ENCODE results near the gene MED9.

Gene MED9

DNA sequence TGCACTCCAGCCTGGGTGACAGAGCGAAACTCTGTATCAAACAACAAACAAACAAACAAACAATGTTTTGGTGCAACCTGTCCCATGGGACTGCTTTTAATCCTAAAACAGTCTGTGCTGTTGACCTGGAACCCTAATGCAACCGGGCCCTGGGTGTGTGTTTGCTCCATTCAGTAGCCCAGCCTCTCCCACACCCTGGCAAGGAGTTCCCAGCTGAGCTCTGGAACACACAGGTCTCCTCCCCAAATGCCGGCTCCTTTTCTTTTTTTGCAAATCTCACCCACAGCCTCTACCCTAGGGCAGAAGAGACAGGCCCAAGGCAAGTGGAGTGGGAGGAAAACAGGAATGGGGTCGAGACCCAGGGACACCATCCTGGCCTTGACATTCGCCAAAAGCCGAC, 49.2 kb downstream of the MED9 start:
- in situ Hi-C loops (cut with HindIII; ENCODE audit: low sequenced_read_pairs) = no loop called here
- no peak overlapping the region for H3K4me3 ChIP-seq (ENCODE audit: low read depth, low read length)
- no peak for DNase-seq (ENCODE audit: low read depth, low spot score)
- TF ChIP-seq, protein P1, sequence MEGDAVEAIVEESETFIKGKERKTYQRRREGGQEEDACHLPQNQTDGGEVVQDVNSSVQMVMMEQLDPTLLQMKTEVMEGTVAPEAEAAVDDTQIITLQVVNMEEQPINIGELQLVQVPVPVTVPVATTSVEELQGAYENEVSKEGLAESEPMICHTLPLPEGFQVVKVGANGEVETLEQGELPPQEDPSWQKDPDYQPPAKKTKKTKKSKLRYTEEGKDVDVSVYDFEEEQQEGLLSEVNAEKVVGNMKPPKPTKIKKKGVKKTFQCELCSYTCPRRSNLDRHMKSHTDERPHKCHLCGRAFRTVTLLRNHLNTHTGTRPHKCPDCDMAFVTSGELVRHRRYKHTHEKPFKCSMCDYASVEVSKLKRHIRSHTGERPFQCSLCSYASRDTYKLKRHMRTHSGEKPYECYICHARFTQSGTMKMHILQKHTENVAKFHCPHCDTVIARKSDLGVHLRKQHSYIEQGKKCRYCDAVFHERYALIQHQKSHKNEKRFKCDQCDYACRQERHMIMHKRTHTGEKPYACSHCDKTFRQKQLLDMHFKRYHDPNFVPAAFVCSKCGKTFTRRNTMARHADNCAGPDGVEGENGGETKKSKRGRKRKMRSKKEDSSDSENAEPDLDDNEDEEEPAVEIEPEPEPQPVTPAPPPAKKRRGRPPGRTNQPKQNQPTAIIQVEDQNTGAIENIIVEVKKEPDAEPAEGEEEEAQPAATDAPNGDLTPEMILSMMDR (IDR thresholded peaks at IDR 0.05; ENCODE audit: low read depth, low read length) = no peak

DNA sequence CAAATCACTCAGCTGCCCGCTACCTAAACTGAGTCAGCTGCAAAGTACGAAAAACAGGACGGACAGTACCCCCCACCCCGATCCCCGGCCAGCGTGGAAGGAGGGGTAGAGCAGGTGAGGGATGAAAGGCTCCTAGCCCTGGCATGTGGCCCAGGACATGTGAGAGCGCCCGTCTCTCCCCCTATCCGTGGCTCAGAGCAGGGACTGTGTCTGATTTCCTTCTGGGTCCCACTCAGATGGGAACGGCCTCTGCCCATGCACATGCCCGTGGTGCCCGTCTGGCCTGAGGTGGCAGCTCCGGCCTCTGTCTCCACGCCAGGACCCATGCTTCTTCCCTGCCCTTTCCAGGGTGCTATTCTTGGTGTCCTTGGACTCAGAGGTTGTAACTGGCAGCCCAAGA, 49.6 kb downstream of the MED9 start:
- in situ Hi-C loops (cut with HindIII; ENCODE audit: low sequenced_read_pairs) = no loop called here
- no peak for DNase-seq (ENCODE audit: low read depth, low spot score)
- TF ChIP-seq, protein P1 (IDR thresholded peaks at IDR 0.05; ENCODE audit: low read depth, low read length) = no peak
- no peak overlapping the region for H3K4me3 ChIP-seq (ENCODE audit: low read depth, low read length)

DNA sequence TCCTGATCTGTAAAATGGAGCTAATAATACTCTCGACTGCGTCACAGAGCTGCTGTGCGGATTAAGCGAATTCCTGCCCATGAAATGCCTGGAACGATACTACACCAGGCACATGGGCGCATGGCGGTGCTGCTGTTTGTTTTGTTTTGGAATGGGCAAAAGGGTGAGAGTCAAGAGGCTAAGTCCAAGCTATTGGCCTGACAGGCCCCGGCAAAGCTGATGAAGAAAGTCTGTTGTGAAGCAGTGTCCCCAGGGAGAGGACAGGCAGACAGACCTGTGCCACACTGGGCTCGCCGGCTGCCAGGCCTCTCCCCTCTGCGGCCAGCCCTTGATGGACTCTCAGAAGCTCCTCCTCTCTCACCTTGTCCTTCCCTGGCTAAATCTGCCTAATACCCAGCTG, 50.7 kb downstream of the MED9 start:
- in situ Hi-C loops (cut with HindIII; ENCODE audit: low sequenced_read_pairs) = no loop called here
- DNase-seq (ENCODE audit: low read depth, low spot score) = no peak
- H3K4me3 ChIP-seq (ENCODE audit: low read depth, low read length) = no peak overlapping the region
- TF ChIP-seq, protein P1 (IDR thresholded peaks at IDR 0.05; ENCODE audit: low read depth, low read length) = no peak

DNA sequence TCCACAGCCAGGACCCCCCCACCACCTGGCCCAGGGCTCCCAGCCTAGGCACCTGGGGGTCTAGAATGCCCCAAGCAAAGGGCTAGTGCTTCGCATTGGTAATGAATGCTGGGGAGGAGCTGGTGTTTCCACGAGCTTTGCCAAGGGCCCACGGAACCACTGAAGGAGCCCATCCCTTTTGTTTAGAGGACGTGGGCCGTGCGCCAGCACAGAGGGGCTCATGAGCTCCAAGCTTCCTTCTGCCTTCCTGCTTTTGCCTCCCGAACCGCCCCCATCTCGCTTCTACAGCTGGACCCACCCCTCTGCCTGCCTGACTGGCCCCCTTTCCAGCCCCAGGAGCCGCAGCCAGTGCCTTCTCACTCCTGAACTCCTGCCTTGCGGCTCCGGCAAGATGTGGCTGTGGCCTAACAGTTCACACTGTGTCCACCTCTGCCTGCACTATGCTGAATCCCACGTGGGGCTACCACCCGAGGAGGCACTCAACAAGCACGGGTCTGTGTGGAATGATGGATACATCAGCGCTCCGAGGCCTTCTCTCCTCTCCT, 51.2 kb downstream of the MED9 start:
- DNase-seq (ENCODE audit: low read depth, low spot score) = no peak
- TF ChIP-seq, protein P1 (IDR thresholded peaks at IDR 0.05; ENCODE audit: low read depth, low read length) = no peak
- H3K4me3 ChIP-seq (ENCODE audit: low read depth, low read length) = no peak overlapping the region
- in situ Hi-C loops (cut with HindIII; ENCODE audit: low sequenced_read_pairs) = no loop called here

DNA sequence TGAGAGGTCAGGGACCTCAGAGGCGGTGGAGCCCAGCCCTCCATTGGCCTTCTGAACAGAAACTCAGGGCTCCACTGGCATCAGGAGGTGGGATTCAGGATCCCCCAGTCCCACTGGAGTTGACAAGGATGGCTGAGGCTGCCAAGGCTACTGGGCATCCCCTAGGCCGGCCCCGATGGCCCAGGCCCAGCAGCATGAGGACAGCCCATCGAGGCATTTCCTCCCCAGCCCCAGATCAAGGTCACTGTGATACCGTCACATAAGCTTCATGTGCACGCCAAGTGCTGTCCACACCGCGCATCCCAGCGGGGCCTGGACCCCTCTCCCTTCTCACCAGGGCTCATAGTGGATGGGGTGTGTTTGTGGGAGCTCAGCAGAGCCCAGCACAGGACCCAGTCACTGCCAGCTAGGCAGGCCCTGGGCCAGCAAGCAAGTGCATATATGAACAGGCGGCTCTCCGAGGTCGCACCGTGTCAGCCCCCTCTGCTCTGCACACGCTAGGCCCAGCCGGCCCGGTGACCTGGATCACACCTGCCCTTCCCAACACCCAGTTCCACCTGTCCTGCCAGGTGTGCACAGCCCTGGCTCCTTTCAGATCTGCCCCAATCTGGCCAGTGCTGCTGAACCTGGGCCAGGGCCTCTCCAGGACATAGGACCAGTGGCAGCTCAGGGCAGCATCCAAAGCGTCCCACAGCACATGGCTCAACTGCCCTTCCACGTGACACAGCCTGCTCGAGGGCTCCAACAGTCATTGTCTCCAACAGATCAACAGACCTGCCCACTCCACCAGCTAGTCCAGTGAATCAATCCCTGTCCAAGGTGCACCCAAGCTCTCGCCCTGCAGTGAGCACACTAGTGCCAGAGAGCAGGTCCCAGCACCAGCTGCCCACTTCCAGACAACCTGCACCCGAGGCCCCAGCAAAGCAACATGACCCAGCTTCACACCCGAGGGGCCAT, 52.2 kb downstream of the MED9 start:
- DNase-seq (ENCODE audit: low read depth, low spot score) = no peak
- H3K4me3 ChIP-seq (ENCODE audit: low read depth, low read length) = no peak overlapping the region
- TF ChIP-seq, protein P1 (IDR thresholded peaks at IDR 0.05; ENCODE audit: low read depth, low read length) = no peak
- in situ Hi-C loops (cut with HindIII; ENCODE audit: low sequenced_read_pairs) = no loop called here

DNA sequence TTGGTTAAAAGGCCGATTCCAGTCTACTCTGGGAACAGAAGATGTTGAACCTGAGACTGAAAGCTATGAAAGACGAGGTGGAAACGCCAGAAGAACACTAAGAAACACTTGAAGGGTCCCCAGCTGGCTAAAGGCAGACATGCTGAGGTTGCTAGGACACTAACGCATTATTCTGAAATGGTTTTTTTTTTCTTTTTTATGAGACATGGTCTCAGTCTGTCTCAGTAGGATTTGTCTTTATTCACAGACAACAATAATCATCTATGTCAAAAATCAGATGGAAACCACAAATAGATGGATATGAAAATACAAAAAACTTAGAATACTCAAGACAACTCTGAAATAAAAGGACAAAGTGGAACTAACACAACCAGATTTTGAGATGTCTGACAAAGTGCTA, 54.4 kb downstream of the MED9 start:
- DNase-seq (ENCODE audit: low read depth, low spot score) = no peak
- TF ChIP-seq, protein P1 (IDR thresholded peaks at IDR 0.05; ENCODE audit: low read depth, low read length) = no peak
- in situ Hi-C loops (cut with HindIII; ENCODE audit: low sequenced_read_pairs) = no loop called here

More for the DNA sequence above, 54.4 kb downstream of the MED9 start:
- no peak overlapping the region for H3K4me3 ChIP-seq (ENCODE audit: low read depth, low read length)

All from astrocyte of the spinal cord (primary cell).